Measurements from ENCODE around the gene COPZ2.
A peak's percentile ranks its signal among the peaks of the same experiment; 100 is the strongest.
"Not testable (repeated sequence)": the region's sequence is repeated elsewhere in the genome, so short reads cannot be mapped to it uniquely, and the experiment has no call there.

Gene COPZ2

DNA sequence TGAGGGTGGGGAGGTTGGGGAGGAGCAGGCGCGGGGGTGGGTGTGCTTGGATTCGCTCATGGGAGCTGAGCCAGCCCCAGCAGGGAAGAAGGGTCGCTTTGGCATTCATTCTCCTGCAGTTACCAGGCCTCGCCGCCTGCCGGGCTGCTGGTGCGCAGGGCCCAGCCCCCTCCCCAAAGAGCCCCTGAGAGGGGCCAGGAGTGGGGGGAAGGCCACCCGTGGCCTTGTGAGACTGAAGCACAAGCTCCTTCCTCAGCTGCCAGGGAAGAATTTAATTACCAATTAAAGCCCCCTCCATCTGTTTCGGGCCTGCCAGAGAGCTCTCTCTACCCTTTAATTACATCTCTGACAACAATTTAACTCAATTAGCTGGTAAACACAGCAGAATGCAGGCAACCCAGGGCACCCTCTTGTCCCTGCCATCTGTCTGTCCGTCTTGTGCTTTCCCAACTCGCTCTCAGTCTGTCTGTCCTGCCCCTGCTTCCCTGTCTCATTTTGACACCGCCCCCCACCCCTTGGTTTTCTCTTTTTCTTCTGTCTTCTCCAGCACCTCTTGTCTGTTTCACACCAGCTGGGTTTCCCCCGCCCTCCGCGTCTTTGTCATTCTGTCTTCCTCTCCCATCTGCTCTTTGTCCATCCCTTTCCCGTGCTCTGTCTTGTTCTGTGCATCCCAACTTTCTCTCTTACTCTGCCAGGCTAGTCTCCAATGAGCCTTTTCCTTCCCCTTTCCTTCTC is 34.0 kb downstream of the COPZ2 start:
- no peak for DNase-seq

DNA sequence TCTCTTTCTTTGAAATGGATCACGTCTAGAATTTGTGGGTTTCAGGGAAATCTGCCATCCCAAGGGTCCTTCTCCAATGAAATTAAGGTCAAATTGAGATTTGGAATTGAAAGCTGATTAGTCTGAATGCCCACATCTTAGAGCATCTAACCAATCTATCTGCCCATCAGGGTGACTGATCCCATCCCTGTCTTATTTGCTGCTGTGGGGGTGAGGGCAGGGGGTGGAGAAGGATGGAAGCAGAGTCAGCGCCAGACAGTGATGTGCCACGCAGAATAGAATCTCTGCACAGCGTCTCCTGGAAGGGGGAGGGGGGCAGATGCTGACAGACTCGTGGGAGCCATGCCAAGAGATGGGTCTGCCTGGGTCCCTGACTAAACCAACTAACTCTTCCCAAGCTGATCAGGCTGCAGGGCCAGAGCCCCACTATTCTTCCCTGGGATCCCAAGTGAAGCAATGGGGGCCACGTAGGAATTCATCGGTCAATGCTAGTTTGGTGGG is 34.6 kb downstream of the COPZ2 start:
- no peak for DNase-seq

DNA sequence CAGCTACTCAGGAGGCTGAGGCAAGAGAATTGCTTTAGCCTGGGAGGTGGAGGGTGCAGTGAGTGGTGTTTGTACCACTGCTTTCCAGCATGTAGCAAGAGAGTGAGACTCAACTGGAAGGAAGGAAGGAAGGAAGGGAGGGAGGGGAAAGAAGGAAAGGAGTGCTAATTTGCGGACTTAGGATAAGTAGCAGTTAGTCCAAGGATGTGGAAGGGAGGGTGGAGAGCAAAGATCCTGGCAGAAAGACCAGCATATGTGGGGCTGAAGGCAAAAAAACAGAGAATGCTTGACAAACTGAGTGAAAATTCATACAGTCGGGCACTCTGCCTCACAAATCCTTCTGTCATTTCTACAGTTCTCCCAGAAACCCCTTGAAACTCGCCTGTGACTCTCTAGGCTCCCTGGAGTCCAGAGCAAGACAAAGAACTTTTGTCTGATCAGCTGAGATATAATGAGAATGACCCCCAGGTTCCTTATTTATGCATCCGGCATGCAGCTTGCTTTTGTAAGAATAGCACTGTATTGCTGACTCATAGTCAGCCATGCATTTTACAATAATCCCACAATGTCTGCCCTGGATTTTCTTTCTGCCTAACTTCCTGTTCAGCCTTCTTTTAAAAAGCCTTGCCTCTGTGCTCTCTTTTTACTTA is 35.2 kb downstream of the COPZ2 start:
- DNase-seq, result peak; percentile 57

DNA sequence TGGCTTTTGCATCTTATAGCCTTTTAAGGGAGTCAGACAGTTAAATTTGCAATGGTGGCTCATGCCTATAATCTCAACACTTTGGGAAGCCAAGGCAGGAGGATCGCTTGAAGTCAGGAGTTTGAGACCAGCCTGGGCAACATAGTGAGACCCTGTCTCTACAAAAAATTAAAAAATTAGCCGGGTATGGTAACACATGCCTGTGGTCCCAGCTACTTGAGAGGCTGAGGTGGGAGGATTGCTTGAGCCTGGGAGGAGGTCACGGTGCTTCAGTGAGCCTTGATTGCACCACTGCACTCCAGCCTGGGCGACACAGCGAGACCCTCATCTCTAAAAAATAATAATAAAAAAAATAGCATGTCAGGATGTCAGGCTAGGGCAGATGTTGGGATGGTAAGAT is 35.9 kb downstream of the COPZ2 start:
- not testable (repeated sequence) for DNase-seq

- no peak for DNase-seq
These were observed 36.4 kb downstream of the COPZ2 start for GRCh38 chr17:48001197-48001596.

DNA sequence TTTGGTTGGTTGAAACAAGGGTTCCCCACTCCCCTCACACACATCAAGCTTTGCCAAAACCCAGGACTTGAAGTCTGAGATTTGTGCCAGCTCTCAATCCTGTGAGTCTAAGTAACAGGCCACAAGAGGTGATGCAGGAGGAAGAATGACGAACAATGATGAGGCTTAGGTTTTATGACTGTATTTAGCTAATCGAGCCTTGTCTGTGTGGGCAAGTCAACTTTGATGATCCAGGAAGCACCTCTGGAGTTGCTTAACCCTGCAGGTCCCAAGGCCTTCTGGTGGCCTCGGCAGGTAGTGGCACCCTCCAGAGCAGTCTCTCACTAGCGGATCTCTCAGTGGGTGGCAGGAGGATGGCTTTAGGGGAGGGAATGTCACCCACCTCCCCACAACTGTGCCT is 38.0 kb downstream of the COPZ2 start:
- no peak for DNase-seq

- DNase-seq, result no peak
These were observed 39.6 kb downstream of the COPZ2 start for GRCh38 chr17:47998044-47998443.

- no peak for DNase-seq
These were observed 40.0 kb downstream of the COPZ2 start for GRCh38 chr17:47997586-47997985.

GRCh38 chr17:47996201-47996600 is 41.4 kb downstream of the COPZ2 start:
- DNase-seq, result no peak

GRCh38 chr17:47995241-47995935 is 42.2 kb downstream of the COPZ2 start:
- no peak for DNase-seq

DNA sequence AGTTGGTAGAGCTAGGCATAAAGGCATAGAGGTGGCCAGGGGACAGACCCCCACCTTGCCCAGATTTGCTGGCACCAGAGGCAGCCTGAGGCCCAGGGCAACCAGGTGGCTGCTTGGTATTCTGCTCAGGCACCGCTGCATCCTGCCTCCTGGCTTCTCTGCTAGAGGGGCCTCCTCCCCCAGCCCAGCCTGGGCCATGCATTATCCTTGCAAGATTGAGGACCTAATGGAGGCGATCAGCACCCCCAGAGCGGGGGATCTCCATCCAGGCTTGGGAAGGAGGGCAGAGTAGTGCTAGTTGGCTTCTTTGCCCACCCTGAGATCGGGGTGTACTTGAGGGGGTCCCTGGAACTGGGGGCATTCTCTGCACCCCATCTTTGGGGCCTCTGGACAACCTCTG is 42.9 kb downstream of the COPZ2 start:
- no peak for DNase-seq

DNA sequence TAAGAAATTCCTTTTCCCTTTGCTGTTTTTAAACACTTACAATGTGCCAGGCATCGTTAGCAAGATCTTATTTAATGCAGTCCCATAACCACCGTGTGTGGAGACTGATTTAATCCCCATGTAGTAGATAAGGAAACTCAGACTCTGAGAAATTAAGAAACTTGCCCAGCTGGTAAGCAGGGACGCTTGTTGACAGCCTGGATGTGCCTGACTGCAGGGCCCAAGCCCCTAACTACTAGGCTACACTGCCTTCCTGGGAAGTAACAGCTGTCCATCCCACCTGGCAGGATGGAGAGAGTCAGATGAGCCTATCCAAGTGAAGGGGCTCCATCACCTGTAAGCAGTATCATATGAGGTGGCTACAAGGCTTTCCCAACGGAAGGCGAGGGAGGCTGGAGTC is 43.6 kb downstream of the COPZ2 start:
- no peak for DNase-seq

GRCh38 chr17:47993031-47993564 is 44.5 kb downstream of the COPZ2 start:
- no peak for DNase-seq

DNA sequence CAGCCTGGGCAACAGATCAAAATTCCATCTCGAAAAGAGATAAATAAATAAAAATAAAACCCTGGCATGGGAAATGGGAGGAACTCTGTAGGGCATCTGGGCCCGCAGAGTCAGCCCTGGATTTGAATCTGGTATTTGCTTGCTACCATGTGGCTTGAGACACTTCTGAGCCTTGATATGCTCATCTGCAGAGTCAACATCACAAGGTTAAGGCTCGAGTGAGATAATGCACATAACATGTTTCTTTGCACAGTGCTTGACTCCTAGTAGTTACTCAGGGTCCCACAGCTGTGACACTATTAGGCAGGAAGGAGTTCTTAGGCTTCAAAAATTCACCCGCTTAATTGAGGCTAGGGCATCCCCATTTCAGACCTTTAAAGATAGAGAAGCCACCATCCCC is 45.4 kb downstream of the COPZ2 start:
- no peak for DNase-seq

DNA sequence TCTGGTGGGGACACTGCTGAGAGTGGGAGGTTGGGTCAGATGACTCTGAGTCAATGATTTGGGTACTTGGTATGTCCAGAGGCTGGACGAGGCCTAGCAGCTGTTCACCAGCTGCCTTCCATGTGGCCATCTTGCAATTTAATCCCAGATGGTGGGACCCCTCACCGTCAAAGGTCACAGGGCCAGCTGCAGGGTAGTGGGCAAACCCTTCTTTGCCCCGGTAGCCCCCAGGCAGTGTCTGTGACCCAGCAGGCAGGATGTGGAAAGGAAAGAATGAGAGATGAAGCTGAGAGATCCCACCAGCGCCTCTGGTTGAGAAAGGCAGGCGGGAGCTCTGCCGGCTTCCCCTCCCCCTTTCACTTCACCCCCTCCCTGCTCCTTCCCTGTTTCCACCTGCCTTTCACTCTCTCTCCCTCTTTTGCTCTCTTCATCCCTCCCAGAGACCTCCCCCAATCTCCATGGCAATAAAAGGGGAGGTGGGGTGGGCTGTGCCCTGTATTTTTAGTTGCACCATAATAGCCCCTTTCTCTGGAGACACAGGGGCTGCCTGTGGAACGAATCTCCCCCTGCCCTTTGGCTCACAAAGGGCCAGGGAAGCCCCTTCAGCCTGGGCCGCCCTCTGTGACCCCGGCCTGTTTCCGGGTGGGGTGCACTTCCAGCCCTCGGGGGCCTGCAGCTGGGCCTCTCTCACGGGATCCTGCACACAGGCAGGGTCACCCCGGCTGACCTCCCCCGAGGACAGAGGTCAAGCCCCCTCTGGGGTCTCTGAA is 46.5 kb downstream of the COPZ2 start:
- no peak for DNase-seq

- DNase-seq, result no peak
These were observed 47.9 kb downstream of the COPZ2 start for GRCh38 chr17:47989700-47990099.

DNA sequence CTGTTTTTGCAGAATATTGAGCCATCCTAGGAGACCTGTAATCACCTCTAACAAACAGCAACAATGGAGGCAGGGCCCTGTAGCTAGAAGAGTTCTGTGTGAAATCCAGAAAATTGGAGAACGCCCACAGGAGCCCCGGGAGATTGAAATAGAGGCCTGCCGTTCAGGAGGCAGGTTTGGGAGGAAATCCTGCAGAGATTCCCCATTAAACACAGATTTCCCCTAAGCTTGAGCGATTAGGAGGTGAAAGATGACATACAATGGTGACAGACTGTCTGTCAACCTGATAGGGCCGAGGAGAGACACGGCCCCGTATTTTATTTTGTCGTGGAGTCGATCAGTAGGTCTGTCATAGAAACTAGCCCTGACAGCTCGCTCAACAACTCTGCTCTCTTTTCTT is 48.4 kb downstream of the COPZ2 start:
- no peak for DNase-seq

GRCh38 chr17:47988445-47988844 is 49.2 kb downstream of the COPZ2 start:
- not testable (repeated sequence) for DNase-seq

- DNase-seq, result no peak
These were observed 50.3 kb downstream of the COPZ2 start for GRCh38 chr17:47987240-47987835.

GRCh38 chr17:47986520-47986919 is 51.1 kb downstream of the COPZ2 start:
- no peak for DNase-seq

- DNase-seq, result no peak
These were observed 53.9 kb downstream of the COPZ2 start for GRCh38 chr17:47983492-47984223.
